ENCODE measurements around the gene CEP70.
"Not testable (repeated sequence)": the region's sequence is repeated elsewhere in the genome, so short reads cannot be mapped to it uniquely, and the experiment has no call there.

Gene CEP70

GRCh38 chr3:138539352-138539751, 54.7 kb downstream of the CEP70 start:
- TF ChIP-seq CTCF (IDR thresholded peaks at IDR 0.05), result no peak
- H3K4me3 ChIP-seq, result no peak overlapping the region
- DNase-seq (ENCODE audit: low spot score), result no peak
- no peak overlapping the region for H3K27ac ChIP-seq

- not testable (repeated sequence) for DNase-seq (ENCODE audit: low spot score); H3K4me3 ChIP-seq; H3K27ac ChIP-seq
Measured at GRCh38 chr3:138521445-138521844, 72.6 kb downstream of the CEP70 start.

- DNase-seq (ENCODE audit: low spot score), result no peak
- Histone ChIP-seq H3K27ac (no peak overlapping the region), H3K4me3 (no peak overlapping the region)
- TF ChIP-seq CTCF (IDR thresholded peaks at IDR 0.05), result no peak
Measured at GRCh38 chr3:138513090-138513843, 80.8 kb downstream of the CEP70 start.

- TF ChIP-seq CTCF (IDR thresholded peaks at IDR 0.05), result no peak
- no peak for DNase-seq (ENCODE audit: low spot score)
- no peak overlapping the region for H3K4me3 ChIP-seq
- no peak overlapping the region for H3K27ac ChIP-seq
Measured at GRCh38 chr3:138511945-138512344, 82.1 kb downstream of the CEP70 start.

GRCh38 chr3:138509586-138509985, 84.5 kb downstream of the CEP70 start:
- no peak for TF ChIP-seq CTCF (IDR thresholded peaks at IDR 0.05)

GRCh38 chr3:138507524-138507923, 86.5 kb downstream of the CEP70 start:
- no peak for TF ChIP-seq CTCF (IDR thresholded peaks at IDR 0.05)
- no peak overlapping the region for H3K4me3 ChIP-seq
- DNase-seq (ENCODE audit: low spot score), result no peak
- H3K27ac ChIP-seq, result no peak overlapping the region

More at GRCh38 chr3:138509586-138509985, 84.5 kb downstream of the CEP70 start:
- no peak overlapping the region for H3K4me3 ChIP-seq
- DNase-seq (ENCODE audit: low spot score), result no peak
- H3K27ac ChIP-seq, result no peak overlapping the region

- no peak overlapping the region for H3K4me3 ChIP-seq
- TF ChIP-seq CTCF (IDR thresholded peaks at IDR 0.05), result no peak
Measured at GRCh38 chr3:138498991-138499390, 95.1 kb downstream of the CEP70 start.

More at GRCh38 chr3:138498991-138499390, 95.1 kb downstream of the CEP70 start:
- no peak overlapping the region for H3K27ac ChIP-seq
- DNase-seq (ENCODE audit: low spot score), result no peak
